ENCODE data around the gene DPF3.

DPF3 gene

DNA sequence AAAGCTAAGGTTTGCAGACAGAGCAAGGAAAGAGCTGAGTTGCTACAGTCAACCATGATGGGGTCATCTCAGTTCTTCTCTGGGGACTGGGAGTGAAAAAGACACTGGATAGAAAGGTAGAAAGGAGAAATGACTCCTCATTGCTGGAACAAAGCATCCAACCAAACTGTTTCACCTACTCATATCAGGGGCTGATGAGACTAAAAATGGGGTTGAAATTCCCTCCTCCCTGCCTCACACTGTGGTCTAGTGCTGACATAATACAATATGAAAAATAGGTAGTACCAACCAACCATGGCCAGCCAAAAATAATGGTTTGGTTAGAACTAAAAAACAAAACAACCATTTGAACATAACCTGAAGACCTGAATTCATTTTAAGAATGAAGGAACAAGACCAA is 220.7 kb downstream of the DPF3 start:
- no peak for DNase-seq

DNA sequence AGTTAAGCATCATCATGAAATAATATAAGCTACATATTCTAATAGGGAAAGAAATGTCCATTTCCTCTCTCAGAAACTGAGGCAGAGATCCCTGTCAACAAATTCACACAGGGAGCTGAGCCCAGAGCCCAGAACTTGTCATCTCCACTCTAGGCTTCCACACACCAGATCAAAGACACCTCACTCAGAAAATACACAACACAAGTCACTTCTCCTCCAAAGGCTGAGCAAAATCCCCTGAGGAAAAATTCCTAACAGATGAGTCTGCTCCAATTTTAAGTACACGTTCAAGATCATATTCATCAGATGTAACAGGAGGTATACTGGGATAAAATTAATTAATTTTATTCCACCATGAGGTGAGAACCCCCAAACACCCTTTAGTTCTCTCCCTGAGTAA is 227.3 kb downstream of the DPF3 start:
- no peak for DNase-seq

DNA sequence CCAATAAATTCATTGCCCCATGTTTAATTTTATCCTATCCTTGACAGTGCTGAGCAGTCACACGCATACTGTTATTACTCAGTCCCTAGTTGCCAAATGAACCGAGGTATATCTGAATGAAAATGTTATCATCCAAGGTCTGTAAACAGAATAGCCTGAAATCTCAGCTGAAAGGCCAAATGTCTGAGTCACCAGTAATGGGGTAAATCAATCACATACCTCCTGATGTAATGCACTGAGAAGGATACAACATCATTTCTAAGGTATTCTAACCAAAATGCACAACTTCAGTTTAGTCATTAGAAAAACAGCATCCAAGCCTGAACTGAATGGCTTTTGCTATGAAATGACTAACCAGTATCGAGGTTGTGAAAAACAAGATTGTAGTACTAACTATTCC is 228.6 kb downstream of the DPF3 start:
- DNase-seq = no peak

DNA sequence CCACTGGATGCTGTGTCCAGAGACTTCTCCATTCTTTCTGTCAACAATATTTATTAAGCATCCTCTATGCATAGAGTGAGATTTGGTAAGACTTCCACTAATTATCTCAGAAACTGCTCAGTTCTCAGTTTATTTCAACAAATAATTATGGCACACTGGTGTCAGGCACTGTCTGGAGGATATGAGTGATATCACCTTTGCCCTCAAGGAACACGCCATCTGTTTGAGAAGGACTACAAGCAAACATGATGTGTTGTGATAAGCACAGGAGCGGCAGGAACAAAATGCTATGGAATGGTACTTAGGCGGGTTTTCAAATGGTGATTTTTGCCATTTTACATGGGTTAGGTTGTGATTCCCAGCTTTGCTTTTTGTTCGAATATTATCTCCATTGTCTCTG is 229.2 kb downstream of the DPF3 start:
- no peak for DNase-seq

DNA sequence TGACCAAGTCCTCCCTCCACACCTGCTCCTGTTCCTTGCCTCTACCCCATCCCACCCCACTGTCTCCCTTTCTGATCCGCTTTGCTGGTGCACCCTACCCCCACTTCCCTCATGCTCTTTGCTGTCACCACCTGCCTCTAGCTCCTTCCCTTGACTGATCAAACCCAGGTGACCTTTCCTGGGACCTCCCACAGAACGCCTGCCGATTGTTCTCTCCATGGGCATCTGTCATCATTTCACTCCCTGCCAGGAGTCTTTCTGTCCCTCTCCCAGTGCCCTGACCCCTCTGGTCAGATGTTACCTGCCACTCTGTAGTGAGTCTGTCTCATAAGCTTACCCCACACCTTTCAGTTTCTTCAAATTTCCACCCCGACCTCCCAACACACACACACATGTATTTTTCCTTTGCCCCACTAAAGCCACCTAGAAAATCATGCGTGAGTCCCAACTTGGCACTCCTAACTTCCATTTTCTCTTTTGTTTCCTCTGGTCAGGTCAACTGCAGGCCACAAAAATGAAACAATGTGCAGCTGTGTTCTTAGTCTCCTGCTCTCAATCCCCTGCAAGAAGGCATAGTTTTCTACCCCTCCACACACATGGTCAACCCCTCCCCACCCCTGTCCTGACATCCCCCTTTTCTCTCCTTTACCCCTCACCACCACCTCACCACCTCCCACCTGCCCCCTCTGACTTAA is 229.8 kb downstream of the DPF3 start:
- no peak for DNase-seq

DNA sequence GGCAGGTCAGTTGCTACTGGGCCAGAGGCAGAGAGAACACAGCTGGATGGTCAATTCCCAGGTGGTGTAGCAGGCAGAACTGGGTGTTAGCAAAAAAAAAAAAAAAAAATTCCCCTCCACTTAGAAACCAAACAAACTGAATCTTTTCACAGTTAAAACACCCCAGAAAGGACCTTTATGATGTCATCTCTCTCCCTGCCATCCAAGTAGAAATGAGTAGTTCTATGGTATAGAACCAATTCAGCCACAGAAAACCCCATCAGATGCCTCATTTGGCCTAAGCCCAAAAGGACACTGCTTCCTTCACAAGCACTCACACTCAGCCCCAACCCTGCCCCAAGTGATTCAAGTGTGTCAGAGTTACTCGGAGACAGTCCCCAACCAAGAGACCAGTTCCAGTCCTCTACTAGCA is 230.8 kb downstream of the DPF3 start:
- DNase-seq = no peak

DNA sequence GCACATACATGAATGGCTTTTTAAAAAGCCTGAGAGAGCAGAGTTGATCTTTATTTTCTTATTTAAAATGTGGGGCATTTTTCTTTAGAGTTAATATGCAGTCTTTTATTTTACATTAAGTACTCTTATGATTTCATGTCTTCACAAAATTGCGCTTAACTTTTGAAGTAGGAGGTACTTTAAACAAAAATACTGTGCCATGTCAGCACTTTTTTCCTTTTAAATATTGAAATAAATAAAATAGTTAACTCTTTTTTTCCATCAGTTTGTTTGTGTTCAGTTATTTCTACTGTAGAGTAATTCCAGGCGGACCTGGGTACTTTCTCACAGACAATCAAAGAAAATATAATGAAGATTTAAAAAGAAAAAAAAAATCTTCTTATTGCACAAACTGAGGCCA is 231.7 kb downstream of the DPF3 start:
- no peak for DNase-seq

DNA sequence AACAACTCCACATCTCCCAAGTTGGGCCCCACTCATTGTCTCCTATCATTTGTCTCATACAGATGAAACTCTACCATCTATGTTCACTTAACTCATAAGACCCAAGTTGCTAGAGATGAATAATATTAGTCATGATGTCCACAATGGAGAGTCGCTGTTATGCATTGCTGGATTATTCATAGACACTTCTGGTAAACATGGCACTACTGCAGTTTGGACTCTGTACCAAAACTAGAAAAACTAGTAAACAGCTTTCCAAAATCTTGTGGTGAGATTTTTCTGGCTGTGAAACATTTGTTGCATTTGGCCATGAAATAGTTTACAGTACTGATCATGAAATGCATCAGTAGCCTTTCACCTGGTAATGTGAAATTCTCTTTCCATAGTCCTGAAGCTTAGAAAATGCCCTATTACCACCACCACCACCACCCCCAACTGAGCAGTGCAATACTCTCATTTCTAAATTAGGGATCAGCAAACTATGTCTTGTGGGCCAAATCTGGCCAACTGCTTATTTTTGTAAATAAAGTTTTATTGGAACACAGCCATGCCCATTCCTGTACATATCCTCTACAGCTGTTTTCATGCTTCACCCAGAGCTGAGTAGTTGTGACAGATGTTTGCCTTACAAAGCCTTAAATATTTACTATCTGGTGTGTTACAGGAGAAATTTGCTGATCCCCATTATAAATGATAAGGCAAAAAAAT is 236.5 kb downstream of the DPF3 start:
- no peak for DNase-seq

DNA sequence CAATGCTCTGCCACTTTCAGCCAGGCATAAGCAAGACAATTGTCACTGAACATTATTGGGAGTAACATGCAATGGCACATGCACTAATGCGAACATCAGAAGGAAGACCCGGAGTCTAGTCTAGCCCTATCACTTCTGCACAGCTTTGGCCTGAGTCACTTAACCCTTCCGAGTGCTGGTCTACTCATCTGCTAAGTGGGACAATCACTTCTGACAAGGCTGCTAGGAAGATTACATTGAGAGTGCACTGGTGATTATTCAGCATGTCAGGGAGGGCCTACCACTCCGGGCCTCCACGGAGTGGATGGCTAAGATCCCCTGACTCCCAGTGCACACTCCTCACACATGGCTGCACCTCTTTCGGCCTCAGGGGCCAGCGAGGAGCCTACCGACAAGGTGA is 240.9 kb downstream of the DPF3 start:
- DNase-seq = no peak

DNA sequence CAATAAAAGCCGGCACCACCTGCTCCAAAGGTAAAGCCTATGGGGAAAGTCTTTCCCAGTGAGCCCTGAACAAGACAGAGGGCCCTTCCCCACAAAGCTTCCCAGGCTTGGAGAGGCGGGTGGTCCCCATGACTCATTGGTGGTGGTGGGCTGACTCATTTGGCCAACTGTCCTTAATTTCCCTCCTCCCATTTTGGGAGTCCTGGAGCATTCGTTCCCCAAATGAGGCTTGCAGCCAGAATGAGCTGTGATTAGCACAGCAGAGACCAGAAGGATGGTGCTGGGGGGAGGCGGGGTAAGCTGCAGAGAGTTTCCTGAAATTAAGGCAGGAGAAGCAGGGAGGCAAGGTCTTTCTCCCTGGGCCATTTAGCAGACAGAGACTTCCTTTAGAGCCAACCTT is 241.7 kb downstream of the DPF3 start:
- no peak for DNase-seq

DNA sequence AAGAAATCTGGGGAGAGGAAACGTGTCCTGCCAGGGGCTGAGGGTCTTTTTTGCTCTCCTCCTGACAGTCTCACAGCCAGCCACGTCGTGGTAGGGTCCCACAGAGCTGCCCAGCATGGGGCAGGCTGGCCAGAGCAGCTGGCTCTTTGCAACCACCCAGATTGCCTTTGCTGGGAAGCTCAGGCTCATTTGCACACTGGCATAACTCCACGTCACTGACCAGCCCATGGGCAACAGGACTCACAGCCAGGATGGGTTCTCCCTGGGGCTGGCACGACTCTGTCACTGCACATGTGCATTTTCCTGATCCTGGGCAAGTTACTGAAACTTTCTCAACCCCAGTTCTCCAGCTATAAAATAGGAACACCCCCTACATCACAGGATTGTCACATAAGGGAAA is 242.2 kb downstream of the DPF3 start:
- DNase-seq = no peak

DNA sequence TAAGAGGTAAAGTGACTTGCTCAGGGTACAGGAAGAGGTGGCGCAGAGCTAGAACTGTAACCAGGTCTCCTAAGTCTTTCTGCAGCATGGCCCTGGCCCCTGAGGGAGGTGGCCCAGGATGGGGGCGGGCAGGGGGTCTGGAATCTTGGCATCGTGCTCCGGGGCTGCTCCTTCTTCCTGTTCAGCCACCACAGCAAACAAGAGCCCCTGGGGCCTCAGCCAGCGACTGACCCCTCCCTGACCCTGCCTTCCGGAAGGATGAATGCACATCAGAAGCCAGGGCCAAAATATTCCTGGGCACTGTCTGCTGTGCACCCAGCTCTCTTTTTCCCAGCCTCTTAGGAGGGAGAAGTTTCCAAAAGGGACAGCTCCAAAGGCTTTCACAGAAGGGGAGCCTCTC is 242.8 kb downstream of the DPF3 start:
- DNase-seq = no peak

DNA sequence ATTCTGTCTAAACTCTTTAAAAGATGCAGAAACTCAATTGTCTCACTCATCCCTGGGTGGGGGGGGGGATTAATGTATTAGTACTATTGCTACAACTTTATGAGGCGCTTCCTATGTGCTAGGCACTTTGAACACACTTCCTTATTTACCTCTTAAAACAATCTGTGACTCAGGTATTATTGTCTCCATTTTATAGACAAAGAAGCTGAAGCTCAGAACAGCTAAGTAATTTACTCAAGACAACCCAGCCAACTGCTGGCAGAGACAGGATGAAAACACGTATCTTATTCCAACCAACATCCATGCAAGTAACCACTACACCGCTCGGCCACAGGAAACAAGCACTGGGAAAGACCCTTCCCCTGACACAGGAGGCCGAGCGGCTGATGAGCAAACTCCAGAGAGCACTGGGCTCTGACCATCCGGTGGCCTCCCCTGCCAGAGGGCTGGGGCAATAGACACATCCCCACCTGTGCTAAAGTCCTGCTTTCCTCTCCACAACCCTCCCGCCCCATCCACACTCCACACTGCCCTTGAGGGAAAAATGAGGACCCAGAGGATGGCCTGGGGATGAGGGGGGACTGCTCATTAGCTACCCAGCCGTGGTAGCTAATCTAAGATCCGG is 244.2 kb downstream of the DPF3 start:
- DNase-seq = no peak

DNA sequence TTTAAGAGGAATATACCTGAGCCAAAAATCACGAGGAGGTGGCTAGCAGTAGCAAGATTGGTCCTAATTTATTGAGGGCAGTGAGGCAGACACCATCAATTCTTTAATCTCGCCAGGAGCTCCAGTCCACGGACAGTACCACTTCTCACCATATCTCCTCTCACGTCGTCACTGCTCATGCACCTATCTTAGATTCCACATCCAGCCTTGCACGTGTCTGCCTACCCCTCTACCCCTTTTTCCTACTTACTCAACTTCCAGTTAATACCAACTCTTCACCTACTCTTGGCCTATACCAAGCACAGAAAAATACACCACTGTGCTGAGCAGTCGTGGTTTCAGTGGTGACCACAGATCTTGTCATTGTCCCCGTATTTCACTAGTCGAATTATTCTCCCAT is 246.1 kb downstream of the DPF3 start:
- DNase-seq = no peak

DNA sequence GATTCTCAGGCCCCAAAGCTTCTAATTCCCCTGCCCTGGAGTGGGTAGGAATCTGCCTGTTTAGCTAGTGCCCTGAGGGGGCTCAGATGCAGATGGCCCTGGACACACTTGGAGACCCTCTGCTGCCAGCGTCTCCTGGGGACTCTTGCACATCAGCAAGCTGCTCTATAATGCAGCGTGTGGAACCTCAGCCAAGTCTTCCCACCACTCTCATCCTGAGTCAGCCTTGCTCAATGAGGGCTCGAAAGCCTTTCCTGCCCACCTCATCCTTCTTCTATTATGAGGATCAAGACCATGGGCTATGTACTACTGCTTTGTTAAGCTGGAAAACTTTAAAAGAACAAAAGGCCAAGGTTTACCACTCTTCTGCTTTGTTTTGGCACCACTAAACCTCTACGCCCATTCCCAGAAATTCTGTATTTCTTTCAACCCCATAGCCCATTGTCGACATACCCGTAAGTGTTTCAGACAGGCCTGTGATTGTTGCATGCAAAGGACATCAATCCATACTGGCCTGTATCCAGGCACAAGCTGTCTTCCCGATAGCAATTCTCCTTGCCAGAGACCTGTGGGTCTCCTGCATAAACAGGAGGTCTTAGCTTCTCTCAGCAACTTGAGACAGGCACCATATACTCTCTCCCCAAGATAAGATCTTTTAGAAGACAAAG is 246.9 kb downstream of the DPF3 start:
- no peak for DNase-seq

DNA sequence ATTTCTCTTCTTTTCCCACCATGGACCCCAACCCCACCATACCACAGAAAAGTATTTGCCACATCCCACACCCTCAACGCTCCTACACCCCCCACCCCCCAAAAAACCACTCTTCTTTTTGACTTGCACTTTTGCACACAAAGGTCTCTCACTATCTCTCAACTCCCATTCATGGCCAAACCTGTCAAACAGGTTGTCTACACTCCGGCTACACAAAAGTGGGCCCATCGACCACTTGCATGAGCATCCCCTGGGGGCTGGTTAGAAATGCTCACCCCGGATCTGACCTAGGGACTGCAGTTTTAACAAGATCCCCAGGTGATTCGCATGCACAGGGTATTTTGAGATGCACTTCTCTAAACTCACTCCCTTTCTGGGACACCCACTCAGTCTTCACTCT is 248.2 kb downstream of the DPF3 start:
- DNase-seq = no peak

DNA sequence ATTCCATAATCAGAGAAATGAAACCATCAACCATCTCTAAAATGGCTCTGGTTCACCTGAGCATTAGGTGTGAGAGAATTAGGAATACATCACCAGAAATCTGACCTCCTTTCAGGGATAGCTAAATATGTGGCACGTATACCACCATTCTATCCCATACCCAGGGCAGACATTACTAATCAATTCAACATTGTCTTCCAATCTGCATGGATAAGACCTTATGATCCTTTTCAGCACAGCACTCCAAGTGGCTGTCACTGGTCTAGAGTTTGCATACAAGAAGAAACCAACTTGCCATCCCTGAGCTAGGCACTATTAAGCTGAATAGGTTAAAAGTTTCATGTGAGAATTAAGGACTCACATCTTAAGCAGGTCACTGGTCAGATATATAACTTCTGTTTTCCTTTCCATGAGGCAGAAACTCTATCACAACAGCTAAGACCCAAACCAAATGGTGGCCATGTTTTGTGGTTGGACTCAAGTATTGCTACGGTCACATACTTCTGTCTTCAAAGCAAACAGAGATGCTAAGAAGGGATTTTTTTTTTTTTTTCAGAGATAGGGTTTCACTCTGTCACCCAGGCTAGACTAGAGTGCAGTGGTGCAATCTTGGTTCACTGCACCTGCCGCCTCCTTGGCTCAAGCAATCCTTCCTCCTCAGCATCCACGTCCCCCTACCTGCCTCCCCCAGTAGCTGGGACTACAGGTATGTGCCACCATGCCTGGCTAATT is 249.0 kb downstream of the DPF3 start:
- no peak for DNase-seq

DNA sequence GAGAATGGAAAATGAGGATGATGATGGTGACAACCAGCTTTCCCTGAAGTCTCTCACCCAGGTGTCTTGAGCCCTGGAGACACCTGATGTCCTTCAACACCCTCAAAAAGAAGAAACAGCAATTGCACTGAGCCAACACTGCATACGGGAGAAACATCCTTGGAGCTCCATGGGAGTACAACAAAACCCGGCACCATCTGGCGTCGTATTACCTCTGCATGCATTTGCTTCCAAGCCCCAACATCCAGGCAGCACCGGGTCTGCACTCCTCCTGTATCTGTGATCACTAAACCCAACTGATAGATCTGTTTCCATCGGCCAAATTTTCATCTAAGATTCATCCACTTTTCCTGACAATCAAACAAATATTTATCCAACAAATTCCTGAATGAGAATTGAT is 249.9 kb downstream of the DPF3 start:
- no peak for DNase-seq

DNA sequence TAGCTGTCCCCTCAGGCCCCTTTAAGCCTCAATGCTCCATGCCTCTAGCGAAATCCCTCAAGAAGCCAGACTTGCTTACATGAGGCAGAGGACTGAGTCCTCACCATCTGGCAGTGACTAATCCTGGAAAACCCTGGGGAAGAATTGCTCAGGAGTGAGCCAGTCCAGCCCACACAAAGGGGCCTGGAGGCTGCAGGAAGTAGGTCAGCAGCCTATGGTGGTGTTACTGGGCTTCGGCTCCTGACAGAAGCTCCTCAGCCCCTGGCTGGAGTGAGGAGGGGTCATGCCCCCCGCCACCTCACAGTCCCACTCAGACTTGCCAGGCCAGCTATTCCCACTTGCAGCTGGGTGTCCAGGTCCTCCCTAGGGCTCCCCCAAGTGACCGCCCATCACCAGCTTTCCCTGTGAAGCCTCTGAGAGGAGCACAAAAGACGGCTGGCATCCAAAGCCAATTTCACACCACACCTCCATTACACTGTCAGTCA is 250.5 kb downstream of the DPF3 start:
- DNase-seq = no peak

DNA sequence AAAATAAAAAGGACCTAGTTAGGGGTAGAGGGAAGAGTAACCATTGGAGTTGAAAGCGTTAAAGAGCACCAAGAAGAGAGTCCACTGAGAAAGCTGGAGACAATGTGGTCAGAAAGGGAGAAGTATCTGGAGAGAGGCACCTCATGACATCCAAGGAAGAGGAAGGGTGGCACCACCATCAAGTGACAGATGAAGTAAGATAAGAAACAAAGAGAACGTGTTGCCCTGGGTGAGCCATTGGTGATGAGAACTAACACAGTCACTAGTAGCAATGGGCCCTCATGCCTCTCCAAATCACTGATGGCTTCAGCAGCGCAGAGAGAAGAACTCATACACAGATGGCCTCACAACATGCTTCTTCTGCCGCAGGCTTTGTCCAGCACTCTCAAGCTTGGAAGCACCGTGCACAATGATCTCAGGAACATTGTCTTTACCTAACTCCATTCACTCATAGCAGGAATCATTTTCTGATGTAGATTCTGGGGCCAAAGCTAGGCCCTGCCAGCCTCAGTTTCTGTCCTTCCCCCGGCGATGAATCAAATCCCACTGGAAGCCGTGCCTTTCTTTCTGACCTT is 252.9 kb downstream of the DPF3 start:
- DNase-seq = no peak

DNA sequence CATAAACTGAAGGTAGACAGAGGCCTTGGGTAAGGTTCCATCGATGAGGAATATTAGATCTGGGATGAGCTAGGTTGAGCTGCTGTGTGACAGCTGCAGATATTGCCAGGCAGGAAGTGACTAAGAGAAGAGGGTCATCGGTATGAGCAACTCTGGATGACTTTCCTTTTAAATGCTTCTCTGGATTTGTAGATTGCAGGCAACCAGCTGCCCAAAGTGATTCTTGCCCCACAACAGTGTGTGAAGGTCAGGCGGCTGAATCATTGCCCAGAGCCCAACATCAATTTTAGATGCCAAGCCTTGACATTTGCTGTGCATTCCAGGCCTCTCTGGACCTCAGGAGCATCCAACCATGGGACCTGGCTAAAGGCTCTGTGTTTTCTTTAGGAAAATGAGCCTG is 255.9 kb downstream of the DPF3 start:
- no peak for DNase-seq

DNA sequence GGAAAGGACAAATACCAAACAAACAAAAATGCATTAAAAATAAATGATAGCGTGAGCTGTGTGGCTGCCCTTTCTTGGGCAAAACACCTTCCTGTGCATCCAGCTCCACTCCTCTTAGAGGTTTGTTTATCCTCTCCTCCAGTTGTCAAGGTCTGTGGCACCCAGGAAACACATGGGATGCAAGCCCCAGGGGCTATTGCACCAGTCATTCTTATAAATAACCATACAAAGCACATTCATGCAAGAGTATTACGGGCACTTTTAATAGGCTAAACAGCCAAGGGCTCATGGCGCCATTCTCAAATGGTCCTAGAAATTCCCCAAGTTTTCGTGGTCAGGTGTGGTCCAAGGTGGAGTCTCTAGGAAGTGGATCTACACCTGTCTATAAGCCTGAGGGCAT is 257.0 kb downstream of the DPF3 start:
- DNase-seq = no peak

DNA sequence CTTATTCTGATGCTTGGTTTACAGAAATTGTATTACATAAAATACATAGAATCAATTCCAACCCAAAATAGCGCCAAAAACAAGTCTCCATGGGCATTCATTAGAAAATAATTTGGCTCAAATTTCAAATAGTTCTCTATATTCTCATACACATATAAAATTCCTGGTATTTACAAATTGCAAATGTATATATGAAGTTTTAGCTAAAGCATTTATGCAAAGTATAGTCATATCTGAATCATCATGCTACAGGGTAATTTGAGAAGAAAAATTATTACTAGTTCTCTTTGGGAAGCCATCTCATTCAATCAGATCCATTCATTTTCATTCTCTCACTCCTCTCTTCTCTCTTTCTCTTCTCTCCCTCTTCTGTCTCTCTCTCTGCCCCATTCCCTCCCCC is 257.8 kb downstream of the DPF3 start:
- DNase-seq = no peak

Measured in activated CD4-positive, CD25-positive, alpha-beta regulatory T cell (primary cell).